Mammary epithelial cell (primary cell): ENCODE data around the gene STARD5.

Experiments used
- EZH2 ChIP-seq: IDR thresholded peaks from 2 replicates; pipeline ENCODE4 v1.6.1; 2012; ENCODE audit warnings: low read length, inconsistent platforms, borderline replicate concordance
- TF ChIP-seq, protein P1 (sequence below), 2 donors: IDR thresholded peaks in 1 of 2; conservative IDR thresholded peaks in 1 of 2; 2 replicates each; pipeline ENCODE4 v1.5.1; 2011 to 2012; ENCODE audit warnings: inconsistent platforms in 2 of 2, low read length in 2 of 2, mild to moderate bottlenecking in 2 of 2, control low read depth in 1 of 2, low read depth in 1 of 2; ENCODE audit not compliant: insufficient read depth in 1 of 2; ENCODE audit errors: extremely low read depth in 1 of 2

DNA sequence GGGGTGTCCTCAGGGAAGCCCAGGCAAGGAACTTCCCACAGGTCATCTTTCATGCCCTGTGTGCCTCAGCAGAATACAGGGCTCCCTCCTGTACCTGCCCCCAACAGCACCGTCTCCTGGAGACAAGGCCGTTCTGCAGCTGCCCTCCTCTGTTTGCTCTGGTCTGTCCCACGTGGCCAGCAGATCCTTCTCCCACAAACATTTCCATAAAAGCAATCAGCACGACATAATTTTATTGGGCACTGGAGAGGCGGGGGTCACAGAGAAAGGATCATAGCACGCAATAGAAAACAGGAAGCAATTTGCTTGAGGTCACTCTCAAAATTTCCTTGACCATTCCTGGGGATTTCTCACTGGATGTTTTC, 29.4 kb downstream of the STARD5 start:
- TF ChIP-seq EZH2 = no peak
- TF ChIP-seq, protein P1, sequence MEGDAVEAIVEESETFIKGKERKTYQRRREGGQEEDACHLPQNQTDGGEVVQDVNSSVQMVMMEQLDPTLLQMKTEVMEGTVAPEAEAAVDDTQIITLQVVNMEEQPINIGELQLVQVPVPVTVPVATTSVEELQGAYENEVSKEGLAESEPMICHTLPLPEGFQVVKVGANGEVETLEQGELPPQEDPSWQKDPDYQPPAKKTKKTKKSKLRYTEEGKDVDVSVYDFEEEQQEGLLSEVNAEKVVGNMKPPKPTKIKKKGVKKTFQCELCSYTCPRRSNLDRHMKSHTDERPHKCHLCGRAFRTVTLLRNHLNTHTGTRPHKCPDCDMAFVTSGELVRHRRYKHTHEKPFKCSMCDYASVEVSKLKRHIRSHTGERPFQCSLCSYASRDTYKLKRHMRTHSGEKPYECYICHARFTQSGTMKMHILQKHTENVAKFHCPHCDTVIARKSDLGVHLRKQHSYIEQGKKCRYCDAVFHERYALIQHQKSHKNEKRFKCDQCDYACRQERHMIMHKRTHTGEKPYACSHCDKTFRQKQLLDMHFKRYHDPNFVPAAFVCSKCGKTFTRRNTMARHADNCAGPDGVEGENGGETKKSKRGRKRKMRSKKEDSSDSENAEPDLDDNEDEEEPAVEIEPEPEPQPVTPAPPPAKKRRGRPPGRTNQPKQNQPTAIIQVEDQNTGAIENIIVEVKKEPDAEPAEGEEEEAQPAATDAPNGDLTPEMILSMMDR (conservative IDR thresholded peaks at IDR 0.05 in 1 of 2, IDR thresholded peaks at IDR 0.05 in 1 of 2; ENCODE audit: extremely low read depth in 1 of 2, insufficient read depth in 1 of 2, low read depth in 1 of 2, low read length in 2 of 2) = no peak
